Breast epithelium (tissue), 4 donors: ENCODE measurements around the gene TMEM9. TPM values are rescaled to one million over a fixed set of nuclear protein-coding genes. Genes with fewer than 3 reads are reported as not detected.
A peak's percentile ranks its signal among the peaks of the same experiment; 100 is the strongest.

Experiments
- DNase-seq, 2 donors: peaks; one replicate each; pipeline ENCODE4 v3.0.0-alpha.2; 2019; ENCODE audit warnings: low spot score in 2 of 2
- H3K27ac ChIP-seq, 2 donors: fragments of 200-600 bp; sonication (generic) in 1 of 2; one replicate each; pipeline ENCODE4 v1.5.1; 2016 to 2019; ENCODE audit warnings: mild to moderate bottlenecking in 1 of 2
- H3K27me3 ChIP-seq, 2 donors: fragments of 200-600 bp; sonication (generic) in 1 of 2; one replicate each; pipeline versions ENCODE4 v1.5.1 to v1.6.0; 2017 to 2019; ENCODE audit warnings: control low read depth in 1 of 2, mild to moderate bottlenecking in 1 of 2
- H3K36me3 ChIP-seq: fragments of 200-600 bp; one replicate; pipeline ENCODE4 v1.5.1; 2019
- H3K4me1 ChIP-seq, 2 donors: fragments of 200-600 bp; sonication (generic); one replicate each; pipeline ENCODE4 v1.5.1; 2016 to 2019; ENCODE audit warnings: control low read depth in 1 of 2
- H3K4me3 ChIP-seq, 3 donors: fragments of 200-600 bp; sonication (generic); 1 replicate in 2 of 3; 2 replicates in 1 of 3; pipeline ENCODE4 v1.5.1; 2016 to 2019; ENCODE audit warnings: mild to moderate bottlenecking in 3 of 3, moderate library complexity in 2 of 3
- H3K9me3 ChIP-seq, 2 donors: fragments of 200-600 bp; sonication (generic) in 1 of 2; one replicate each; pipeline ENCODE4 v1.5.1; 2016 to 2019; ENCODE audit warnings: control low read depth in 1 of 2
- POLR2A ChIP-seq: fragments of 450-650 bp; IDR thresholded peaks from one replicate; pipeline ENCODE4 v1.6.1; 2016; ENCODE audit warnings: antibody characterized with exemption, mild to moderate bottlenecking, moderate library complexity
- POLR2AphosphoS5 ChIP-seq, 3 donors: sonication (generic); formaldehyde crosslinking; IDR thresholded peaks; one replicate each; pipeline ENCODE4 v1.6.1; 2017; ENCODE audit warnings: antibody characterized with exemption in 3 of 3
- intact Hi-C: fragments of 100-400 bp; cut with DNase I; formaldehyde crosslinking; loops from one replicate; pipeline ENCODE4 v1.15.1; 2023; ENCODE audit warnings: low total_unique reads
- total RNA-seq, 3 donors: library from RNA; depleted of rRNA; stranded (reverse); fragments of >200 nt; gene quantifications; one replicate each; pipeline ENCODE4 v1.1.0, GENCODE V29; 2016
- TF ChIP-seq, protein P1 (sequence below), 3 donors: fragments of 450-650 bp; IDR thresholded peaks; one replicate each; pipeline ENCODE4 v1.5.1; 2016 to 2017; ENCODE audit warnings: antibody characterized with exemption in 3 of 3, mild to moderate bottlenecking in 3 of 3, moderate library complexity in 3 of 3

TMEM9 gene
- total RNA-seq, 3 donors from 2014 or later: 48.3 to 104 (median 99.8) TPM

DNA sequence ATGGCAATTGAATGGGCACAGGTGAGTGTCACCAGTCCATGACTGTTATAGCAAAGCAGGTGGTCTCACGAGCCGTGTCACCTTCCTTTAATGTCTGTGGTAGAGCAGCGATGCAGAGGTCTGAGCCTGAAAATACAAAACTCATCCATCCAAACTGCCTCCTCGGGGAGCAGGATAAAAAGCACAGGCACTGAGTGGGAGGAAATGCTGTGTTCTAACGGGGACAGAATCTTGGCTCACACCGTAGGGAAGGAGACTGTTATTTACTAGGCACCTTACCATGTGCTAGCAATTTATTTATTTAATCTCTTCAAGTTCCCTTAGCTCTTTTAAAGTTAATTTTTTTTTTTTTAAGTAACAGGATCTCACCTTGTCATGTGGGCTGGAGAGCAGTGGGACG, 28.5 kb downstream of the TMEM9 start:
- no peak overlapping the region for H3K4me3 ChIP-seq
- H3K9me3 ChIP-seq: no peaks in the 10 kb centered on the region
- DNase-seq: no peak
- no peaks in the 10 kb centered on the region for H3K36me3 ChIP-seq
- no peak for TF ChIP-seq POLR2A
- TF ChIP-seq, protein P1, sequence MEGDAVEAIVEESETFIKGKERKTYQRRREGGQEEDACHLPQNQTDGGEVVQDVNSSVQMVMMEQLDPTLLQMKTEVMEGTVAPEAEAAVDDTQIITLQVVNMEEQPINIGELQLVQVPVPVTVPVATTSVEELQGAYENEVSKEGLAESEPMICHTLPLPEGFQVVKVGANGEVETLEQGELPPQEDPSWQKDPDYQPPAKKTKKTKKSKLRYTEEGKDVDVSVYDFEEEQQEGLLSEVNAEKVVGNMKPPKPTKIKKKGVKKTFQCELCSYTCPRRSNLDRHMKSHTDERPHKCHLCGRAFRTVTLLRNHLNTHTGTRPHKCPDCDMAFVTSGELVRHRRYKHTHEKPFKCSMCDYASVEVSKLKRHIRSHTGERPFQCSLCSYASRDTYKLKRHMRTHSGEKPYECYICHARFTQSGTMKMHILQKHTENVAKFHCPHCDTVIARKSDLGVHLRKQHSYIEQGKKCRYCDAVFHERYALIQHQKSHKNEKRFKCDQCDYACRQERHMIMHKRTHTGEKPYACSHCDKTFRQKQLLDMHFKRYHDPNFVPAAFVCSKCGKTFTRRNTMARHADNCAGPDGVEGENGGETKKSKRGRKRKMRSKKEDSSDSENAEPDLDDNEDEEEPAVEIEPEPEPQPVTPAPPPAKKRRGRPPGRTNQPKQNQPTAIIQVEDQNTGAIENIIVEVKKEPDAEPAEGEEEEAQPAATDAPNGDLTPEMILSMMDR (IDR thresholded peaks at IDR 0.05): no peak
- TF ChIP-seq POLR2AphosphoS5 (IDR thresholded peaks at IDR 0.05): no peak
- H3K4me1 ChIP-seq: no peaks in the 10 kb centered on the region
- H3K27ac ChIP-seq: no peak overlapping the region
- intact Hi-C loops: no loop called here
- H3K27me3 ChIP-seq: no peaks in the 10 kb centered on the region

DNA sequence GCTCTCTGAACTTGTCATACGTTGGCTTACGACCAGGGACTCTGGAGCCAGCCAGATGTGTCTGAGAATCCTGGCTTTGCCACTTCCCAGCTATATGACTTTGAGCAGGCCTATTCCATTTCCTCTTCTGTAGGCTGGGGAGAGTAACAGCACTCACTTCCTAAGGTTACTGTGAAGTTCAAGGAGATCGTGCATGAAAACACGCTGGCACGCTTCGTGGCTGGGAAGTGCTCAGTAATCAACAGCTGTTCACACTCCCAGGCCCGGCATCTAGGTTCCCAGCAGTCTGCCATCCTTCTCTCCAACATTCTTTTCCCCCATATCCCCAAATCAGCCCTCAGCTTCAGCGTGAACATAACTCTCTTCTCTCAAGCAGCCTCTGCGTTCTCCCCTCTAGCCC, 29.3 kb downstream of the TMEM9 start:
- H3K9me3 ChIP-seq: no peaks in the 10 kb centered on the region
- TF ChIP-seq POLR2A (no peak), POLR2AphosphoS5 (IDR thresholded peaks at IDR 0.05) (no peak)
- TF ChIP-seq, protein P1 (IDR thresholded peaks at IDR 0.05): no peak
- no peaks in the 10 kb centered on the region for H3K27me3 ChIP-seq
- no peak overlapping the region for H3K4me3 ChIP-seq
- no peak overlapping the region for H3K27ac ChIP-seq
- no peaks in the 10 kb centered on the region for H3K36me3 ChIP-seq
- H3K4me1 ChIP-seq: no peaks in the 10 kb centered on the region
- intact Hi-C loops: no loop called here
- DNase-seq: no peak

DNA sequence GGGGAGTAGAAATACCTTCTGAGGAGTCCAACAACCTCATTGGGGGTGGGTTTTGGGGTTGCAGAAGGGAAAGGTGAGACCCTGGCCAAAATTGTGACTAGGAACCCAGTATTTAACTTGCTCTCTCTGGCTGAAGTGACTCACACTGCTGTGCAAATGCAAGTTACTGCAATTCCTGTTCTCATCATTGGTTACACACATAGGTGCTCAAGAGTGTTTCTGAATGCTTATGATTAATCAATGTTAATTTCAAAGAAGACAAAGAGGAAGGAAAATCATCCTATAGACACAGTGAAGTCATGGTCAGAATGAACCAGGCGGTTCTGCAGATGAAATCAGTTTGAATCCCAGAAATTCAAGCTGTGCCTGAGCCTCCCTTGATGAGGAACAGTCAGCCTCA, 30.4 kb downstream of the TMEM9 start:
- no peak for DNase-seq
- Histone ChIP-seq H3K36me3 (no peaks in the 10 kb centered on the region), H3K9me3 (no peaks in the 10 kb centered on the region), H3K4me3 (no peak overlapping the region), H3K27me3 (no peaks in the 10 kb centered on the region), H3K4me1 (no peaks in the 10 kb centered on the region), H3K27ac (no peak overlapping the region)
- TF ChIP-seq POLR2A: no peak
- no peak for TF ChIP-seq POLR2AphosphoS5 (IDR thresholded peaks at IDR 0.05)
- TF ChIP-seq, protein P1 (IDR thresholded peaks at IDR 0.05): no peak
- intact Hi-C loops: loop anchor here (1.0 kb wide), 1 partner anchor 22 kb away; no protein-coding TSS in a partner anchor

DNA sequence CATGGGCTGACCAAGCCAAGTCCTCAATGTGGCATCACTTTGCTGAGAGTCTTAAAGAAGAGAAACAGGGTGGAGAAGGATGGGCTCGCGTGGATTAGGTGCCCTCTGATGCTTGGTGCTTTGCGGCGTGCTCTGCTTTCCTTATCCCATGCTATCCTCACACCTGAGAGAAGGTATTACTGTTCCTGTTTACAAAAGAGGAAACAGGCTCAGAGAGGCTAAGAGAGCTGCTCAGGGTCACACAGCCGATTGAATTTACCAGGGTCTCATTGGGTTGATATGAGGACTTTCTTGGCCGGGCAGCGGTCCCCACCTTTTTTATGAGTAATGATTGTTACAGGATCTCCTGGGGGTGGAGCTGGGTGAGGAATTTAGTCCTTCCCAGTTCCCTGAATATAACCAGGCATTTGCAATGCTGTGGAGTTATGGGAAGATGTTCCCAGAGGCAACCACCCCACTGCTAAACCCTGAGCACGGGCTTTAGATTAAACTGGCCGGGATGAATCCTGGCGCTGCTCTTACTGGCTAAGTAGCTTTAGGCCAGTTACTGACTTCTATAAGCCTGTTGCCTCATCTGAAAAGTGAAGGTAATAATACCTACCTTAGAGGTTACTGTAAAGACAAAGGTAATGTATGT, 31.8 kb downstream of the TMEM9 start:
- Histone ChIP-seq H3K27me3 (no peaks in the 10 kb centered on the region), H3K27ac (no peak overlapping the region), H3K4me1 (no peaks in the 10 kb centered on the region), H3K4me3 (no peak overlapping the region), H3K9me3 (no peaks in the 10 kb centered on the region), H3K36me3 (no peaks in the 10 kb centered on the region)
- no peak for DNase-seq
- intact Hi-C loops: no loop called here
- TF ChIP-seq, protein P1 (IDR thresholded peaks at IDR 0.05): no peak

DNA sequence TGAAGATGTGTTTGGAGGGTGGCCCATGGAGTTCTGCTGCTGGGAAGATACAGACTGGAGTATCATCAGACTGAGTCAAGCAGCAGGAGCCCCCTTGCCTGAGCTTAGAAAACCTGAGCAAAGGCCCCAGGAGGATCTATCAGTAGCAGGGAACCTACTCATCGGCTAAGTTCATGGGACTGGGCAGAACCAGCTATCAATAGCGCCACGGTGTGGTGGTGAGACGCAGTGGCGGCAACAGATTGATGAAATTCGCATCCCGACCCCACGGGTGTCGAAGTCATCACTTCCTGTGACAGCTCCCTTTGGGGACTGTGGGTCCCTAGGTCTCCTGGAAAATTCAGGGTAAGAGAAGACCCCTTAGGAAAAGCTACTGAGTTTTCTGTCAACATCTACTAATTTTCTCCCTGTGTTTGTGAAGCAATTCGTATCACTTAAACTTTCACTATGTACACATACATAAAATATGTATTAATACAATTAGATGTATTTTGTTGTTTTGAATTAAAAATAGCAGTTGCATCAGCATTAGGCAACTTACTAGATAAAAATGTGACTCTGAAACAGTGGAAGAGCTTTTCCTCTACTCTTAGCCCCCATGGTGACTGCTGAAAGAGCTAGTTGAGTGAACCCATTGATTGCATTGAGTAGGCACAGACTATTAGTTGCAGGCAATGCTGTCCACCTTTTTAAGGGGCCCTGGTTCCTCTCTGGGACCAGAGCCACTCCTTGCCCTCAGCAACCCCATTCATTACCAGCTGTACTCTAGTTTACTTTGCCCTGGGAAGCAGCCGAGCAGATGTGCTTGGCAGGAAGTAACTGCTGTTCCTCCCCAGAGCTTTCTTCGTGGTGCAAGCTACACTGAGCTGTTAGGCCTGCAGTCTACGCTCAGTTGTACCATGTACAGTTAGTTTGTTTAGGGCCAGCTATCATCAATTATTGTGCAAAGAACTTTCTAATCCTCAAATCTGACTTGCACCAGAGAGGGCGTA, 34.8 kb downstream of the TMEM9 start:
- no peak overlapping the region for H3K27ac ChIP-seq
- H3K4me3 ChIP-seq: no peak overlapping the region
- no peaks in the 10 kb centered on the region for H3K4me1 ChIP-seq
- TF ChIP-seq, protein P1 (IDR thresholded peaks at IDR 0.05): peak in 1 of 3 donors; percentile 10
- TF ChIP-seq POLR2A: no peak
- intact Hi-C loops: no loop called here
- H3K27me3 ChIP-seq: peaks cover 0 to 7% of the 10 kb centered on the region in 2 donors
- no peaks in the 10 kb centered on the region for H3K36me3 ChIP-seq
- no peak for DNase-seq
- H3K9me3 ChIP-seq: no peaks in the 10 kb centered on the region
